HG03060 (cell line): ENCODE results near the gene HPD.
"Not testable (repeated sequence)": the region's sequence is repeated elsewhere in the genome, so short reads cannot be mapped to it uniquely, and the experiment has no call there.

ENCODE experiments used
- ATAC-seq: cut with Tn5 transposase; IDR thresholded peaks from one replicate; pipeline ENCODE4 v1.9.1; 2021; ENCODE audit warnings: low read depth, moderate number of reproducible peaks; ENCODE audit not compliant: unreplicated experiment

The HPD gene

GRCh38 chr12:121858662-121859572 lies at the start of gene HPD:
Gene HPD (minus strand): TSS chr12:121858859. CDS start chr12:121858823, 36 bp downstream.
- ATAC-seq, result no peak

- no peak for ATAC-seq
These were observed 47.1 kb upstream of the HPD start for GRCh38 chr12:121905746-121906145.

GRCh38 chr12:121903202-121903601 lies 44.5 kb upstream of the HPD start:
- no peak for ATAC-seq

GRCh38 chr12:121899590-121899989 lies 40.9 kb upstream of the HPD start:
- no peak for ATAC-seq

- no peak for ATAC-seq
These were observed 39.6 kb upstream of the HPD start for GRCh38 chr12:121898287-121898686.

DNA sequence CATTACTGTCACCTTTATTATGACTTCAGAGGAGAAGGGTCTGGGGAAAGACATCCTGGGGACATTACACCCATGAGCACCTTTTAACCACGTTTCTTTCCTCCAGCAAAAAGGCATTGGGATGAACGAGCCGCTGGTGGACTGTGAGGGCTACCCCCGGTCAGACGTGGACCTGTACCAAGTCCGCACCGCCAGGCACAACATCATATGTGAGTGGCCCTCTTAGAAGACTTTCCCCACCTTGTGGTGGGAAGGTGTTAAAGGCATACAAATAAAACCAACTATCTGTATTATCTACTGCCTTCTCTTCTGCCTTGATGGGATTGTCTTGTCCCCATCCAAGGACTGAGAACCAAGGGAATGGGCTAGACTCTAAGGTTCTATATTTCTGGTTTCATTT lies 36.0 kb upstream of the HPD start:
- no peak for ATAC-seq

- no peak for ATAC-seq
These were observed 35.4 kb upstream of the HPD start for GRCh38 chr12:121893961-121894460.

GRCh38 chr12:121892673-121893561 lies 34.3 kb upstream of the HPD start:
- ATAC-seq, result no peak

GRCh38 chr12:121889661-121890060 lies 31.0 kb upstream of the HPD start:
- not testable (repeated sequence) for ATAC-seq

- ATAC-seq, result no peak
These were observed 30.6 kb upstream of the HPD start for GRCh38 chr12:121889274-121889624.

- ATAC-seq, result peak; percentile 63
These were observed 30.0 kb upstream of the HPD start, which contains the start of gene PSMD9 for GRCh38 chr12:121888478-121889273. Gene PSMD9 (plus strand): TSS chr12:121888790. CDS start chr12:121888857, 67 bp downstream.

DNA sequence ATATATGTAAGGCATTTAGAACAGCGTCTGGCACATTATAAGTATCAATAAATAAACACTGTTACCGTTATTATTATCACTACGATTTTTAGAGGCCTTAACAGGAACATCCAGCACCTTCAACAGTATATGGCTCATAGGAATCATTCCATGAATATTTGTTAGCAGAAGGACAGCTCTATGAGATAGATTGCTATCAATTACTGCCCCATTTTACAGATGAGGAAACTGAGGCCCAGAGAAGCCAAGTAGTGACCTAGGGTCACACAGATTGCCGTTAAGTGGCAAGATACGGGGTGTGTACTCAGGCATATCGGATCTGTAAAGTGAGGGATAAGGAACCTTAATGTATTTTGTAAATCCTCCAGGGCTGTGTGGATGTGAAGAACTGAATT lies 29.4 kb upstream of the HPD start:
- no peak for ATAC-seq

DNA sequence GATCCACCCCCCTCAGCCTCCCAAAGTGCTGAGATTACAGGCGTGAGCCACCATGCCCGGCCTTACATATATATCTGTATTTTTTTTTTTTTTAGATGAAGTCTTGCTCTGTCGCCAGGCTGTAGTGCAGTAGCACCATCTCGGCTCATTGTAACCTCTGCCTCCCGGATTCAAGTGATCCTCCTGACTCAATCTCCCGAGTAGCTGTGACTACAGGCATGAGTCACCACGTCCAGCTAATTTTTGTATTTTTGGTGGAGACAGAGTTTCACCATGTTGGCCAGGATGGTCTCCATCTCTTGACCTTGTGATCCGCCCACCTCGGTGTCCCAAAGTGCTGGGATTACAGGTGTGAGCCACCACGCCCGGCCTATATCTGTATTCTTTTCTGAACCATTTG lies 26.5 kb upstream of the HPD start:
- ATAC-seq, result not testable (repeated sequence)

- ATAC-seq, result no peak
These were observed 24.6 kb upstream of the HPD start for GRCh38 chr12:121883315-121883660.

DNA sequence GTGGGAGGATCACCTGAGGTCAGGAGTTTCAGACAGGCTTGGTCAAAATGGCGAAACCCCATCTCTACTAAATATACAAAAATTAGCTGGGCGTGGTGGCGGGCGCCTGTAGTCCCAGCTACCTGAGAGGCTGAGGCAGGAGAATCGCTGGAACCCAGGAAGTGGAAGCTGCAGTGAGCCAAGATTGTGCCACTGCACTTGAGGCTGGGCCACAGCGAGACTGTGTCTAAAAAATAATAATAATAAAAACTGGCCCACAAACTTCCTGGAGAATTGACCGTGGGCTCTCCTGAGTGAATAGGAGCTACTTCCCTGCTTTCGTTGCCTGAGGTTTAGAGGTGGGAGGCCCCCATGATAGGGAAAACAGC lies 17.4 kb upstream of the HPD start:
- not testable (repeated sequence) for ATAC-seq

- no peak for ATAC-seq
These were observed 16.9 kb upstream of the HPD start for GRCh38 chr12:121875582-121875981.

DNA sequence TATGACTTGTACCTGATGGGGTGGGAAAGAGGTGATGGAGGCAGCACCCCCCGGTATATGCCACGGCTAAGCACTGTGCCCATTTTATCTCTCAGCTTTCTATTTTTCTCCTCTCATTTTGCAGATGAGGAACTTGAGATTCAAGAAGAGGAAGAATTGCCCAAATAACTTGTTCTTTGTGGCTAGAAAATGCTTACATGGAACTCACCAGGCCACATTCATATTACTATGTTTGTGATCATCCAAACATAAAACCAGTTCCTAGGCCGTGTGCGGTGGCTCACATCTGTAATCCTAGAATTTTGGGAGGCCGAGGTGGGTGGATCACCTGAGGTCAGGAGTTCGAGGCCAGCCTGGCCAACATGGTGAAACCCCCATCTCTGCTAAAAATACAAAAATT lies 15.4 kb upstream of the HPD start:
- ATAC-seq, result no peak

DNA sequence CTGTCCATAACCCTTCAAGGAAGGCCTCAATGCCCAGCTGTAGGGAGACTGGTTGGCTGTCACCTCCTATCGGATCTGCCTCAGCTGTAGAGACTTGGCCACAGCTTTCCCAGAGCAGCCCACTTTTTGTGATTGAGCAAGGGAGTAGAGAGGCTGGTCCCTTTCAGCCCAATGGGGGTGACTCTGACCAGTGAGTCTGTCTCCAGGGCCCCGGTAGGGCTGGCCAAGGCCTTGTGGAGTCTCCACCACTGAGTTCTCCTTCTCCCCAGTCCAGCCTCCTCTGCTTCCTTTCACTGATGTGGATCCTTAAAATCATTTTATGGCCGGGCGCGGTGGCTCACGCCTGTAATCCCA lies 14.5 kb upstream of the HPD start:
- ATAC-seq, result no peak

DNA sequence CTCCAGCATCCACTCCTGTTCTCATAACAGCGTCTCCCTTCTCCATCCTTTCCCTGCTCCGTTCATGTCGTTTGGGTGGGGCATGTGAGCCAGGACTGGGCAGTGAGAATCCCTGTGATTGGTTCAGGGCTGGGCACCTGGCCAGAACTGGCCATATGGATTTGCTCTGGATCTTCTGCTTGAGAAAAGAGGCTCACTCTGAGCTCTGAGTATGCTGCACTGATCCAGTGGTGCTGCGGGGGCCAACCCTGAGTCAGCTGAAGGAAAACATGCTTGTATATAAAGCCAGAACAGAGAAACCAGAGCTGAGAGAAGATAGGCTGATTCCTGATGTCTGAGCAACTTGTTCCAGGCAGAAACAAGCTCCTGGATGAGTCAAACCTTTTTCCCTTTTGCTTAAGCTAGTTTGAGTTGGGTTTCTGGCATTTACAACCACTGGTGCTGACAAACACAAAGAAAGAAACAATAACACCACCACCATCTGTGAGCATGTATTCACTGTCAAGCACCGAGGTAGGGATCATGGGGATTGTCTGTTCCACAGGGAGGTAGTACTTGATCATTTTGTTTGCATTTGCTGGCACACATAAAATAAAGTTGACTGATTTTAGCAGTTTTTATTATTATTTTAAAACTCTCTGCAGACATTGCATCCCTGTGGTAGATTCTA lies 14.0 kb upstream of the HPD start:
- ATAC-seq, result no peak

- ATAC-seq, result no peak
These were observed 12.8 kb upstream of the HPD start for GRCh38 chr12:121871467-121871866.
